HG03378 (cell line): ENCODE results near the gene MVP.
"Not testable (repeated sequence)": the region's sequence is repeated elsewhere in the genome, so short reads cannot be mapped to it uniquely, and the experiment has no call there.

Source experiments
- ATAC-seq: cut with Tn5 transposase; IDR thresholded peaks from one replicate; pipeline ENCODE4 v1.9.1; 2021; ENCODE audit warnings: mild to moderate bottlenecking, moderate library complexity; ENCODE audit not compliant: unreplicated experiment

The MVP gene

DNA sequence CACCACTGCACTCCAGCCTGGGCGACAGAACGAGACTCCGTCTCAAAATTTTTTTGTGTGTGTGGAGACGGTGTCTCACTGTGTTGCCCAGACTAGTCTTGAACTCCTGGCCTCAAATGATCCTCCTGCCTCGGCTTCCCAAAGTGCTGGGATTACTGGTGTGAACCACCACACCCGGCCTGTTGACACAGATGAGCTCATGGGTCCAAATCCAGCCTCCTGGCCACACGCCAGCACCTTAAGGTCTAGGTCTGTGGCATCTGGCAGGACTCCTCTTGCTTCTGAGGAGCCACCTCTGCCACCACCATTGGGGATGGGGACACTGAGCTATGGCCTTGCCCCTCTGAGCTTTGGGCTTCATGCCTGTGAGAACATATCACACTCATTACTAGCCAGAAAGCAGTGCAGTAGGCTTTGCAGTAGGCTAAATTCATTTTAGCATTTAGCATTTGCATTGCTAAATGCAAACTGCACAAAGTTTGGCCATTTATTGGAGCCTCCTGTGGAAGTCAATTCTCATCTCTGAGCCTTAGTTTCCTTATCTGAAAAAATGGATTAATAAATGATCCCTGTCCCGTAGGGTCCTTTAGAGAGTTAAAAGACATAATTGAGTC, 48.2 kb downstream of the MVP start:
- no peak for ATAC-seq

DNA sequence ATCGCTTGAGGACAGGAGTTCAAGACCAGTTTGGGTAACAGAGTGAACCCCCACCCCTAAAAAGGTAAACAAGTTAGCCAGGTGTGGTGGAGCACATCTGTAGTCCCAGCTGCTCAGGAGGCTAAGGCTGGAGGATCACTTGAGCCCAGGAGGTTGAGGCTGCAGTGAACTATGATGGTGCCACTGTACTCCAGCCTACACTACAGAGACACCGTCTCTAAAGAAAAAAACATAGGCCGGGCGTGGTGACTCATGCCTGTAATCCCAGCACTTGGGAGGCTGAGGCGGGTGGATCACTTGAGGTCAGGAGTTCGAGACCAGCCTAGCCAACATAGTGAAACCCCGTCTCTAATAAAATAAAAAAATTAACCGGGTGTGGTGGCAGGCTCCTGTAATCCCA, 48.8 kb downstream of the MVP start:
- ATAC-seq: not testable (repeated sequence)

- ATAC-seq: no peak
Measured at GRCh38 chr16:29871822-29872546, 51.7 kb downstream of the MVP start.

GRCh38 chr16:29873319-29873718, 53.1 kb downstream of the MVP start:
- no peak for ATAC-seq

GRCh38 chr16:29875206-29875605, 54.9 kb downstream of the MVP start:
- ATAC-seq: no peak

DNA sequence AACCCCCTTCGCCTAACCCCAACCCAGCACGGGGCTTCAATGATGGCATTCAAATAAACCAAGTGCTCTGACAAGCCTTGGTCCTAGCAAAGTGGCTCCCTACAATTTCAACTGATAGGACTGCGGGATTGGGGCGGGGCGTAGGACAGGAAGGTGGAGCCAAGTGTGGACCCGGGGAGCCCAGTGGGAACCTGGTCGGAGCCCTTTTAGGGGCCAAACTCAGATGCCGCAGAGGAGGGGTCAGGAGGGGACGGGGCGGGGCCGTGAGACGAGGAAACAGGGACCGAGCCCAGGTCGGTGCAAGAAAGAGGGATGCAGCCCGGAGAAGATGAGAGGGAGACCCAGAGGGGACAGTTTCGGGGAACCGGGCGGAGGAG, 55.9 kb downstream of the MVP start:
- no peak for ATAC-seq

- no peak for ATAC-seq
Measured at GRCh38 chr16:29876594-29877249, 56.5 kb downstream of the MVP start.

DNA sequence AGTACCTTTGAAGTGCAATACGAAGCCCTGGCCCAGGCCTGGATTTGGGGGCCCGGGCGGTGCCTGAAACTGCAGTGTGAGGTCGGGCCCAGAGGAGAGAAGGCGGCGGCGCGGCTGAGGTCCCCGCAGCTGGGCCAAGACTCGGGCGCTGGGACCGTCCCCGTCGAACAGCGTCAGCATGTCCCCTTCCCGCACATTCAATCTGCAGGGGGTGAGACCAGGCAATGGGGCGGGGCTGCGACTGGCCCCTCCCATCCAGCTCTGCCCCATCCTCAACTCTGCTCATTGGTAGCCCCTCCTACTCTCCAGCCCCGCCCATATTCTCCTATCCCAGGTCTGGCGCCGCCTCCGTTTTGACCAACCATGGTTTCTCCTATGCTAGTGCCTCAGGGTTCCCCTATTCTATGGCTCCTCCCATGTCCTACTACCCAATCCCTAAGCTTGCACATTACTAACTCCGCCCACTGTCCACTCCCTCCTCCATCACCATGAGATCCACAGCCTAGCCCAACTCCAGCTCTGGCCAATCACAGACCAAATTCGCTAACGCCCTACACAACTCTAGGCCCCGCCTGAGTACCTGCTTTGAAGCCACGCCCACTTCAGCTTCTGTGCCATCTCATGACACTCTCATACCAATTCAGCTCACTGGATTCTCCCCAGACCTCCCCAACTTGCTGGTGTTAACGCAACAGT, 57.2 kb downstream of the MVP start:
- ATAC-seq: no peak

- ATAC-seq: no peak
Measured at GRCh38 chr16:29878172-29878571, 57.9 kb downstream of the MVP start.

- no peak for ATAC-seq
Measured at GRCh38 chr16:29881050-29881449, 60.8 kb downstream of the MVP start.

GRCh38 chr16:29883987-29884386, 63.7 kb downstream of the MVP start:
- ATAC-seq: no peak

- not testable (repeated sequence) for ATAC-seq
Measured at GRCh38 chr16:29889372-29889771, 69.1 kb downstream of the MVP start.

GRCh38 chr16:29891525-29892457, 71.5 kb downstream of the MVP start:
- ATAC-seq: no peak

GRCh38 chr16:29892458-29892813, 72.2 kb downstream of the MVP start:
- ATAC-seq: no peak

DNA sequence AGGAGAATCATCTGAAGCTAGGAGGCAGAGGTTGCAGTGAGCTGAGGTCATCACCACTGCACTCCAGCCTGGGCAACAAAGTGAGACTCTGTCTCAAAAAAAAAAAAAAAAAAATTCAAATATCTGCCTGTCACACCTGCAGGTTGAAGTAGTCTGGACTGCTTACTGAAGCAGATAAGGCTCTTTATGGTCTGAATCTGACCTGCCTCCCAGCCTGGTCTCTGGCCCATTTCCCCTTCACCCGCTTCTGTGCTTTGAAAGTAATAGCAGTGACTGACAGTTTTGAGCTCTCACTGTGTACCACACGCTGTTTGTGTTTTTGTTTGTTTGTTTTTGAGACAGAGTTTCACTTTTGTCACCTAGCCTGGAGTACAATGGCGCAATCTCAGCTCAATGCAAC, 73.3 kb downstream of the MVP start:
- ATAC-seq: no peak

DNA sequence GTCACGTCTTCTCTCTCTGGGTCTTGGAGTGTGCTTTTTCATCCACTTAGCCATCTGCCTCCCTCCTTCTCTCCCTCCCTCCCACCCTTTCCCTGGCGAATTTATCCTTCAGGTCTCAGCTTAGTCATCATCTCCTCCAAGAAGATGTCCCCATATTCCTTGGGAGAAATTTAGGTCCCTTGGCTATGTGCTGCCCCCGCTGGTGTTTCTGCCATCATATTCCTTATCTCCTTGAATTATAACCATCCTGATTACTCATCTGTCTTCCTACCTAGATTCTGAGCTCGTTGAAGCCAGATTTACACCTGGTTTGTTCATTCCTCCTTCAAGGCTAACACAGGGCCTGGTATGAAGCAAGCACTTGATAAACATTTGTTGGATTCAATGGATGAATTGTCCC, 74.1 kb downstream of the MVP start:
- ATAC-seq: no peak

- no peak for ATAC-seq
Measured at GRCh38 chr16:29896841-29897240, 76.6 kb downstream of the MVP start.

DNA sequence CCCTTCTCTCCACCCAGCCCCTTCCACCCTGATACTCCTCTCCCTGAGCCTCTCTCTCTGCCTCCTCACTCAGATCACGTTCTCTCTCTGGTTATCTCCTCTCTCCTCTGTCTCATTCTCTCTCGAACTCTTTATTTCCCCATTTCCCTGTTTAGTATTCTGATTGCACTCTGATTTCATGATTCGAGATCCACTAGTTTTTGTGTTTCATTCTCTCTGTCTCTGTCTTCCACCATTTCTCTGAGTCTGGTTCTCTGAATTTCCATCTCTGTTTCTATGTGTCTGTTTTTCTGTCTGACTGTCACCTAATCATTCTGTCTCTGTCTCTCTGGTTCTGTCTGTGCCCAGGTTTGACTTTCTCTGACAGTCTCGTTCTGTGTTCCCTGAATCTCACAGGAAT, 77.1 kb downstream of the MVP start:
- ATAC-seq: no peak
